ENCODE data around the gene MYRF. TPM values are rescaled to one million over a fixed set of nuclear protein-coding genes. Genes with fewer than 3 reads are reported as not detected.

MYRF gene
- total and polyA plus RNA-seq, 9 of the 15 experiments (the other 6 are each of a cell fraction or from before 2014, with no cell fraction given) = 2.3 to 25.8 (median 7.1) TPM

- TF ChIP-seq NKRF (IDR thresholded peaks at IDR 0.05; ENCODE audit: borderline replicate concordance) (peak; percentile 42; the same call in 1 of the 2 replicates), ZNF512 (tag; IDR thresholded peaks at IDR 0.05) (no peak), NR2C1 (IDR thresholded peaks at IDR 0.05) (no peak), NR2C1 (tag; IDR thresholded peaks at IDR 0.05) (peak; percentile 12; the same call in 1 of the 2 replicates), KLF10 (CRISPR knock-in tag; IDR thresholded peaks at IDR 0.05) (0 out of 2 replicates have a peak, but pooled peaks have one; percentile 69), ZNF12 (CRISPR knock-in tag; IDR thresholded peaks at IDR 0.05) (0 out of 2 replicates have a peak, but pooled peaks have one; percentile 18), ZFPM2 (CRISPR knock-in tag; IDR thresholded peaks at IDR 0.05) (no peak), NR2C2 (CRISPR knock-in tag; IDR thresholded peaks at IDR 0.05) (no peak; the same call in 1 of the 2 replicates), NR2C2 (tag; IDR thresholded peaks at IDR 0.05) (peak; percentile 80), HMGN3 (IDR thresholded peaks at IDR 0.05; ENCODE audit: borderline replicate concordance, extremely low read depth, insufficient read length, low read depth, low read length) (peak; percentile 83), CGGBP1 (CRISPR knock-in tag; IDR thresholded peaks at IDR 0.05) (0 out of 2 replicates have a peak, but pooled peaks have one; percentile 35), KAT7 (CRISPR knock-in tag; IDR thresholded peaks at IDR 0.05; ENCODE audit: borderline replicate concordance) (peak; percentile 9), EP400 (IDR thresholded peaks at IDR 0.05) (peak; percentile 77)
These were observed 62.7 kb downstream of the MYRF start (continued) for GRCh38 chr11:61814958-61815789.

Measured in K562 (cell line).